T-helper 1 cell (primary cell): ENCODE data around the gene FOXL2.

Experiments
- DNase-seq, 5 donors: peaks; one replicate each; pipeline ENCODE4 v3.0.0-alpha.2; 2012 to 2020

Gene FOXL2

GRCh38 chr3:138945709-138946662, 951 bp downstream of the FOXL2 start:
- DNase-seq, result peak in 1 of 5 donors; percentile 36

GRCh38 chr3:138944929-138945708, 1.8 kb downstream of the FOXL2 start:
- DNase-seq, result peak in 1 of 5 donors; percentile 39

GRCh38 chr3:138944654-138944928, 2.3 kb downstream of the FOXL2 start:
- no peak for DNase-seq

- DNase-seq, result no peak
These were observed 2.9 kb downstream of the FOXL2 start for GRCh38 chr3:138943724-138944653.

- DNase-seq, result no peak
These were observed 3.9 kb downstream of the FOXL2 start for GRCh38 chr3:138942861-138943623.

GRCh38 chr3:138942271-138942670, 4.7 kb downstream of the FOXL2 start:
- no peak for DNase-seq

GRCh38 chr3:138941259-138941885, 5.6 kb downstream of the FOXL2 start:
- DNase-seq, result peak in 1 of 5 donors; percentile 22

- no peak for DNase-seq
These were observed 6.5 kb downstream of the FOXL2 start for GRCh38 chr3:138940446-138940845.

GRCh38 chr3:138939561-138940241, 7.2 kb downstream of the FOXL2 start:
- no peak for DNase-seq

GRCh38 chr3:138938877-138939560, 7.9 kb downstream of the FOXL2 start:
- DNase-seq, result no peak

GRCh38 chr3:138938056-138938876, 8.7 kb downstream of the FOXL2 start:
- DNase-seq, result no peak

GRCh38 chr3:138937690-138938055, 9.3 kb downstream of the FOXL2 start:
- DNase-seq, result no peak

GRCh38 chr3:138936741-138937689, 9.9 kb downstream of the FOXL2 start:
- no peak for DNase-seq

GRCh38 chr3:138935863-138936740, 10.8 kb downstream of the FOXL2 start:
- DNase-seq, result peak in 4 of 5 donors; percentile 51 to 59 (median 52)

GRCh38 chr3:138935505-138935862, 11.5 kb downstream of the FOXL2 start:
- no peak for DNase-seq

GRCh38 chr3:138933981-138934691, 12.8 kb downstream of the FOXL2 start:
- no peak for DNase-seq
